ENCODE results near the gene NR2F1. TPM values are rescaled to one million over a fixed set of nuclear protein-coding genes. Genes with fewer than 3 reads are reported as not detected.

The NR2F1 gene
- total RNA-seq, 2 donors from 2014 or later = 0.22 TPM; not detected in 1

DNA sequence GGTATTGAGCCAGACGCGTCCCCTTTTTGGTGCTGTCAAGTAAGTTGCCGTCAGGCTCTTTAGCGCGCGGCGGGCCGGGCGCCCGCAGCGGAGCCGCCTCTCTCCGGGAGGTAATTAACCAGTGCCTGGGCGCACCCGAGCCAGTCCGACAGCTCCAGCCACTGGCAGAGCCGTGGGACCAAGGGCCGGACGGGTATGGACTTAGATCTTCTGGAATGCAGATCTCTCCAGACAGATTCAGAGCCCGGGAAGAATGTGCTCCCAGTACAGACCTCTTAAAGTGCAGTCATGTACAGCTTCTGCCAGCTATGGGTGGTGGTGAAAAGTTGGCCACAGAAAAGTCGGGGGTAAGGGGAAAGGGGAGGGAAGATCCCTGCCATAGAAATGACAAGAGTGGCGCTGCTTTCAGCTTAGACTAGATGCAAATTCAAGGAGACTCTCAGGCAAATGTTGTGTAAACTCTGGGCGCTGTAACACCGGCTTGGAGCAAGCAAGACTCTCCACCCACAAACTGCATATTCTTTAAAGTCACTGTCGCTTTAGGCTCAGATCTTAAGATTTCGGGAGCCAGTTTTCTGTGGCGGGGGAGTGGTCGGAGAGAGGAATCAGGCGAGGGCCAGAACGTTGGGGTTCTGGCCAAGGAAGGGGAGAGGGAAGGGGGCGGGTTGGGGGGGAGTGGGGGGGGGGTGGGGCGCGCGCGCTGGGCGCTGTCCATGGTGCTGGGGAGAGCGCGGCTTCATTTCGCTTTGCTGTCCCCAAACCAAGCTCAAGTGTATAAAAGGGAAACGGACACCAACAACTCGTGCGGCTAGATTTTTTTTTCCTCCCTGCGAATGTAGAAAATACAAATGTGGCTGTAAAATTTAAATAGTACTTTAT, 29.2 kb downstream of the NR2F1 start:
- H3K27ac ChIP-seq (ENCODE audit: low read depth, low read length) = peak overlapping the region; percentile 45
- H3K4me3 ChIP-seq (ENCODE audit: low read length) = peak overlapping the region; percentile 64
- H3K27me3 Mint-ChIP-seq (ENCODE audit: insufficient read depth) = peaks cover 40% of the 10 kb centered on the region
- H3K9me3 ChIP-seq (ENCODE audit: control insufficient read depth, low read length) = no peaks in the 10 kb centered on the region
- TF ChIP-seq, protein P1, sequence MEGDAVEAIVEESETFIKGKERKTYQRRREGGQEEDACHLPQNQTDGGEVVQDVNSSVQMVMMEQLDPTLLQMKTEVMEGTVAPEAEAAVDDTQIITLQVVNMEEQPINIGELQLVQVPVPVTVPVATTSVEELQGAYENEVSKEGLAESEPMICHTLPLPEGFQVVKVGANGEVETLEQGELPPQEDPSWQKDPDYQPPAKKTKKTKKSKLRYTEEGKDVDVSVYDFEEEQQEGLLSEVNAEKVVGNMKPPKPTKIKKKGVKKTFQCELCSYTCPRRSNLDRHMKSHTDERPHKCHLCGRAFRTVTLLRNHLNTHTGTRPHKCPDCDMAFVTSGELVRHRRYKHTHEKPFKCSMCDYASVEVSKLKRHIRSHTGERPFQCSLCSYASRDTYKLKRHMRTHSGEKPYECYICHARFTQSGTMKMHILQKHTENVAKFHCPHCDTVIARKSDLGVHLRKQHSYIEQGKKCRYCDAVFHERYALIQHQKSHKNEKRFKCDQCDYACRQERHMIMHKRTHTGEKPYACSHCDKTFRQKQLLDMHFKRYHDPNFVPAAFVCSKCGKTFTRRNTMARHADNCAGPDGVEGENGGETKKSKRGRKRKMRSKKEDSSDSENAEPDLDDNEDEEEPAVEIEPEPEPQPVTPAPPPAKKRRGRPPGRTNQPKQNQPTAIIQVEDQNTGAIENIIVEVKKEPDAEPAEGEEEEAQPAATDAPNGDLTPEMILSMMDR (conservative IDR thresholded peaks at IDR 0.05) = no peak
- H3K9me3 Mint-ChIP-seq = no peaks in the 10 kb centered on the region
- no peaks in the 10 kb centered on the region for H3K36me3 ChIP-seq (ENCODE audit: control insufficient read depth, insufficient read depth, low read length)
- peak overlapping the region; percentile 35 for H3K4me3 Mint-ChIP-seq
- peaks cover under 1% of the 10 kb centered on the region for H3K4me1 ChIP-seq (ENCODE audit: control insufficient read depth, insufficient read depth, low read length)
- H3K36me3 Mint-ChIP-seq (ENCODE audit: low read depth) = no peaks in the 10 kb centered on the region
- no peak overlapping the region for H3K9ac ChIP-seq (ENCODE audit: extremely low read depth, low read length, poor library complexity, severe bottlenecking)
- 1% methylated on average over 13 to 36 of the region's 43 CpGs for WGBS, 2 experiments (ENCODE audit: insufficient coverage in 1 of 2, insufficient read length in 1 of 2)
- H3K4me1 Mint-ChIP-seq = peaks cover 15% of the 10 kb centered on the region
- peaks cover 99% of the 10 kb centered on the region for H3K27me3 ChIP-seq (ENCODE audit: control insufficient read depth, insufficient read depth, low read length, poor library complexity, severe bottlenecking)
- DNase-seq = peak; percentile 85
- H3K27ac Mint-ChIP-seq = no peak overlapping the region

DNA sequence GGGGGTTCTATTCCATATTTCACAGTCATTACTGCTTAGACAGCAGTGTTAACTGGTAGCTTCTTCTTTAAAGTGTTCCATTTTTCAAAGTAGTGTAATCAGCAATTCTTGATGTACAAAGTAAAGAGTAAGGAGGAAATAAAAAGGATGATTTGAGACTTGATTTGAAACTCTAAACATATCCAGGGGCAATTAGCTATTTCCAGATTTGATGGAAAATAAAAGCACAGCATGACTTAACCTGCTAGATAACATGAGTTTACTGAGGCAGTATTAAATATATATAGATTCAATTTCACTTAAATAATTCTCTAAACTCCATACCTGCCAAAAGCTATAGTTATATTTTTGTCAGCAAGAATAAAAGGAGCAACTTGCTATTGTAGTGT, 29.8 kb downstream of the NR2F1 start:
- H3K9me3 ChIP-seq (ENCODE audit: control insufficient read depth, low read length) = no peaks in the 10 kb centered on the region
- Mint-ChIP-seq H3K4me1 (peaks cover 9% of the 10 kb centered on the region), H3K9me3 (no peaks in the 10 kb centered on the region), H3K27me3 (ENCODE audit: insufficient read depth) (peaks cover 47% of the 10 kb centered on the region), H3K4me3 (no peak overlapping the region), H3K36me3 (ENCODE audit: low read depth) (no peaks in the 10 kb centered on the region), H3K27ac (no peak overlapping the region)
- no peaks in the 10 kb centered on the region for H3K4me1 ChIP-seq (ENCODE audit: control insufficient read depth, insufficient read depth, low read length)
- no peak overlapping the region for H3K27ac ChIP-seq (ENCODE audit: low read depth, low read length)
- H3K27me3 ChIP-seq (ENCODE audit: control insufficient read depth, insufficient read depth, low read length, poor library complexity, severe bottlenecking) = peaks cover 99% of the 10 kb centered on the region
- DNase-seq = no peak
- TF ChIP-seq, protein P1 (conservative IDR thresholded peaks at IDR 0.05) = no peak
- no peaks in the 10 kb centered on the region for H3K36me3 ChIP-seq (ENCODE audit: control insufficient read depth, insufficient read depth, low read length)
- no peak overlapping the region for H3K9ac ChIP-seq (ENCODE audit: extremely low read depth, low read length, poor library complexity, severe bottlenecking)
- no peak overlapping the region for H3K4me3 ChIP-seq (ENCODE audit: low read length)

GRCh38 chr5:93616538-93617174, 33.6 kb downstream of the NR2F1 start:
- Histone ChIP-seq H3K9me3 (ENCODE audit: control insufficient read depth, low read length) (no peaks in the 10 kb centered on the region), H3K27me3 (ENCODE audit: control insufficient read depth, insufficient read depth, low read length, poor library complexity, severe bottlenecking) (peaks cover 81% of the 10 kb centered on the region), H3K9ac (ENCODE audit: extremely low read depth, low read length, poor library complexity, severe bottlenecking) (no peak overlapping the region), H3K27ac (ENCODE audit: low read depth, low read length) (no peak overlapping the region), H3K4me3 (ENCODE audit: low read length) (no peak overlapping the region), H3K36me3 (ENCODE audit: control insufficient read depth, insufficient read depth, low read length) (no peaks in the 10 kb centered on the region), H3K4me1 (ENCODE audit: control insufficient read depth, insufficient read depth, low read length) (no peaks in the 10 kb centered on the region)
- no peak for DNase-seq
- no peaks in the 10 kb centered on the region for H3K9me3 Mint-ChIP-seq
- H3K4me3 Mint-ChIP-seq = no peak overlapping the region
- peaks cover 31% of the 10 kb centered on the region for H3K4me1 Mint-ChIP-seq
- no peak overlapping the region for H3K27ac Mint-ChIP-seq
- peaks cover 76% of the 10 kb centered on the region for H3K27me3 Mint-ChIP-seq (ENCODE audit: insufficient read depth)
- WGBS, 2 experiments (ENCODE audit: insufficient coverage in 1 of 2, insufficient read length in 1 of 2) = 30 to 32% methylated on average over 5 to 8 of the region's 9 CpGs
- no peaks in the 10 kb centered on the region for H3K36me3 Mint-ChIP-seq (ENCODE audit: low read depth)
- TF ChIP-seq, protein P1 (conservative IDR thresholded peaks at IDR 0.05) = no peak

Data from endodermal cell (in vitro differentiated cells).